Measurements from ENCODE around the gene FAS. TPM values are rescaled to one million over a fixed set of nuclear protein-coding genes. Genes with fewer than 3 reads are reported as not detected.

Gene FAS
- polyA plus RNA-seq, 1 of the 3 experiments (the other 2 are of a cell fraction), result 31.5 TPM

DNA sequence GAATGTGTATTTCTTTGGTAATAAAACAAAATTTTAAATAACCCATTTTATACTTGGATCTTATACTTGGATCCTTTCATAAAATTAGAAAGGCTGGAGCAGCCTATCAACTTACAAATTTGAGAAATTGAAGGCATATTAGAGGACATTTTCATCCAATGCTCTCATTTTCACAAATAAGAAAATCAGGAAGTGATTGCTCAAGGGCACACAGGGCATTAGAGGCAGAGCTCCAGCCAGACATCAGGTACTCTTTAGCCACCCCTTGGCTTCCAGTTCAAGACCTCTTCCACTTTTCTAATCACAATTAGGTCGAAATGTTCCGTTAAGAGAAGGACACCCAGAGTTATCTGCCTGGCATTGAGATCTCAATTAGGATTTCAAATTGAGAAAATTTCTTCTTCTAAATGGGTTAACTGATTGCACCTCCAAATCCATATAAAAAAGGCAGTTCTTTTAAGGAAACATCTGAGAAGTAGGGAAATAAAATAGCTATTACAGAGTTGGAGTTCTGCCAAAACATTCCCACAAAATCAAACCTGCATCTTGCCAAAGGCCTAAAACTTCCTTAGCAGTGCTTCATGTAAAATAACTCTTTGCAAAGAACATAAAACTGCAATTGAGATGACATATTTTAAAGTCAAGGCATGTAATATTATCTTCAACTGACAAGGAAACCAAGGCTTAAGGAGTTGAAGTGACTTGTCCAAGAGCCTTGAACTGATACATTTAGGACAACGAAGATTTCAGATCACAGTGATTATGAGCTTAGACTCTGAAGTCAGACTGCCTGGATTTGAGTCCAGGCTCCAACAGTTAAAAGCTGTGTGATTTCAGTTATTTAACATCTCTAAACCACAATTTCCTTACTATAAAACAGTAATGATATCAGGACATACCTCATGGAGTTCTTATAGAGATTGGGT is 40.4 kb upstream of the FAS start:
- H3K27ac ChIP-seq (ENCODE audit: low read depth in 2 of 2, low read length in 1 of 2), result peak overlapping the region; percentile 84 to 97; a peak in 3 of 4 replicates
- peaks cover 0 to 2% of the 10 kb centered on the region in 2 experiments for H3K36me3 ChIP-seq (replicated peaks in 1 of 2; ENCODE audit: control insufficient read depth in 1 of 2, insufficient read depth in 2 of 2, low read length in 1 of 2)
- no peaks in the 10 kb centered on the region for H4K20me1 ChIP-seq (ENCODE audit: insufficient read depth)
- TF ChIP-seq RFX5 (IDR thresholded peaks at IDR 0.05; ENCODE audit: low read length) (no peak), SMC3 (IDR thresholded peaks at IDR 0.05; ENCODE audit: low read depth, low read length) (no peak), NFIC (IDR thresholded peaks at IDR 0.05; ENCODE audit: borderline replicate concordance) (peak; percentile 86), ELF1 (IDR thresholded peaks at IDR 0.05) (no peak), TCF12 (IDR thresholded peaks at IDR 0.05) (peak; percentile 33; the same call in 1 of the 2 replicates), MXI1 (IDR thresholded peaks at IDR 0.05; ENCODE audit: low read depth, low read length) (no peak)
- TF ChIP-seq, protein P1, sequence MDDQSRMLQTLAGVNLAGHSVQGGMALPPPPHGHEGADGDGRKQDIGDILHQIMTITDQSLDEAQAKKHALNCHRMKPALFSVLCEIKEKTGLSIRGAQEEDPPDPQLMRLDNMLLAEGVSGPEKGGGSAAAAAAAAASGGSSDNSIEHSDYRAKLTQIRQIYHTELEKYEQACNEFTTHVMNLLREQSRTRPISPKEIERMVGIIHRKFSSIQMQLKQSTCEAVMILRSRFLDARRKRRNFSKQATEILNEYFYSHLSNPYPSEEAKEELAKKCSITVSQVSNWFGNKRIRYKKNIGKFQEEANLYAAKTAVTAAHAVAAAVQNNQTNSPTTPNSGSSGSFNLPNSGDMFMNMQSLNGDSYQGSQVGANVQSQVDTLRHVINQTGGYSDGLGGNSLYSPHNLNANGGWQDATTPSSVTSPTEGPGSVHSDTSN (IDR thresholded peaks at IDR 0.05), result 0 out of 2 replicates have a peak, but pooled peaks have one; percentile 13
- TF ChIP-seq, protein P2, sequence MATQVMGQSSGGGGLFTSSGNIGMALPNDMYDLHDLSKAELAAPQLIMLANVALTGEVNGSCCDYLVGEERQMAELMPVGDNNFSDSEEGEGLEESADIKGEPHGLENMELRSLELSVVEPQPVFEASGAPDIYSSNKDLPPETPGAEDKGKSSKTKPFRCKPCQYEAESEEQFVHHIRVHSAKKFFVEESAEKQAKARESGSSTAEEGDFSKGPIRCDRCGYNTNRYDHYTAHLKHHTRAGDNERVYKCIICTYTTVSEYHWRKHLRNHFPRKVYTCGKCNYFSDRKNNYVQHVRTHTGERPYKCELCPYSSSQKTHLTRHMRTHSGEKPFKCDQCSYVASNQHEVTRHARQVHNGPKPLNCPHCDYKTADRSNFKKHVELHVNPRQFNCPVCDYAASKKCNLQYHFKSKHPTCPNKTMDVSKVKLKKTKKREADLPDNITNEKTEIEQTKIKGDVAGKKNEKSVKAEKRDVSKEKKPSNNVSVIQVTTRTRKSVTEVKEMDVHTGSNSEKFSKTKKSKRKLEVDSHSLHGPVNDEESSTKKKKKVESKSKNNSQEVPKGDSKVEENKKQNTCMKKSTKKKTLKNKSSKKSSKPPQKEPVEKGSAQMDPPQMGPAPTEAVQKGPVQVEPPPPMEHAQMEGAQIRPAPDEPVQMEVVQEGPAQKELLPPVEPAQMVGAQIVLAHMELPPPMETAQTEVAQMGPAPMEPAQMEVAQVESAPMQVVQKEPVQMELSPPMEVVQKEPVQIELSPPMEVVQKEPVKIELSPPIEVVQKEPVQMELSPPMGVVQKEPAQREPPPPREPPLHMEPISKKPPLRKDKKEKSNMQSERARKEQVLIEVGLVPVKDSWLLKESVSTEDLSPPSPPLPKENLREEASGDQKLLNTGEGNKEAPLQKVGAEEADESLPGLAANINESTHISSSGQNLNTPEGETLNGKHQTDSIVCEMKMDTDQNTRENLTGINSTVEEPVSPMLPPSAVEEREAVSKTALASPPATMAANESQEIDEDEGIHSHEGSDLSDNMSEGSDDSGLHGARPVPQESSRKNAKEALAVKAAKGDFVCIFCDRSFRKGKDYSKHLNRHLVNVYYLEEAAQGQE (IDR thresholded peaks at IDR 0.05; ENCODE audit: low read depth, low read length), result no peak
- peak overlapping the region in 1 of 2 experiments; percentile 35; a peak in 1 of 4 replicates for H3K4me3 ChIP-seq (ENCODE audit: low read depth in 2 of 2, low read length in 1 of 2)
- no peaks in the 10 kb centered on the region for H3K9me3 ChIP-seq
- H3K9me2 ChIP-seq, result no peaks in the 10 kb centered on the region
- DNase-seq, result no peak
- no peaks in the 10 kb centered on the region for H3K27me3 ChIP-seq (ENCODE audit: insufficient read depth)
- H2AFZ ChIP-seq (ENCODE audit: low read depth), result 0 out of 2 replicates have a peak overlapping the region, but pooled peaks have one; percentile 32
- WGBS (ENCODE audit: low lambda C conversion rate), result 76% methylated on average over 3 of the region's 3 CpGs
- ChIA-PET CTCF (interaction anchor here (1.2 to 1.8 kb wide), 5 partner anchors 10 to 267 kb away, joined by 3 to 5 read pairs (median 4); no protein-coding TSS in a partner anchor), POLR2A (no interaction called here)
- peaks cover 37% of the 10 kb centered on the region for H3F3A ChIP-seq (replicated peaks; ENCODE audit: insufficient read depth)
- peak overlapping the region; percentile 76; the same call in 1 of the 2 replicates for H3K4me2 ChIP-seq
- H3K79me2 ChIP-seq (ENCODE audit: insufficient read depth), result peaks cover 27% of the 10 kb centered on the region; the same call in 1 of the 2 replicates
- H3K4me1 ChIP-seq (ENCODE audit: control insufficient read depth in 1 of 2, insufficient read depth in 2 of 2, low read depth in 1 of 2, low read length in 1 of 2), result peaks cover 38 to 42% of the 10 kb centered on the region in 2 experiments; a peak in 3 of 4 replicates
- peak overlapping the region; percentile 46 for H3K9ac ChIP-seq

DNA sequence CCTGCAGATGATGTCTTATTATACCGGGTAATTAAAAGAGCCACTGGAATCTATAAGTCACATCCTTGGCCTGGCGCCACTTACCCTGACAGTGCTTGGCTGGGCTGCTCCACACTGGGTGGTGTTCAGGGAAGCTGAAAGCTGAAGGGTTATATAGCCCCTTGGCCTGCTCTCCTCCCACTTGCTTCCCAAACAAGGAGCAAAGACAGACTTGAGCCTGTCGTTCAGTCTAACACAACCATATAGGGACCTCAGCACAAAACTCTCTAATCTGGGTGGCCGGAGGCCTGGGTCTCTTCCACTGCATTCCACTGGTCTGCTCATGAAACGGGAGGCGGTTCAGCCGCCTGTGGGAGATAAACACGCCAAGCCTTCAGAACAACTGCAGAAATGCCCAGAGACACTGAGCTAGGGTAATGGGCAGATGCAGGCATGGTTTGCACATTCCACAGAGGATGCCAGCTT is 37.9 kb upstream of the FAS start, which contains the start of gene ACTA2:
TSS of gene ACTA2 (minus strand) at position 127 of the 465 bp plus-strand sequence. CDS start 3,843 bp downstream, outside the sequence.
- Histone ChIP-seq H3K4me2 (peak within 1 kb of the TSS; percentile 76), H3K27me3 (ENCODE audit: insufficient read depth) (no peaks in the 10 kb centered on the region), H2AFZ (ENCODE audit: low read depth) (no peak within 1 kb of the TSS), H3K4me3 (ENCODE audit: low read depth in 2 of 2, low read length in 1 of 2) (peak within 1 kb of the TSS; percentile 35 to 42), H3K27ac (ENCODE audit: low read depth in 2 of 2, low read length in 1 of 2) (peak within 1 kb of the TSS; percentile 84 to 97), H3K9me2 (no peaks in the 10 kb centered on the region), H3K4me1 (ENCODE audit: control insufficient read depth in 1 of 2, insufficient read depth in 2 of 2, low read depth in 1 of 2, low read length in 1 of 2) (peaks cover 38 to 42% of the 10 kb centered on the region in 2 experiments; a peak in 3 of 4 replicates), H3K36me3 (replicated peaks in 1 of 2; ENCODE audit: control insufficient read depth in 1 of 2, insufficient read depth in 2 of 2, low read length in 1 of 2) (no peaks in the 10 kb centered on the region), H3K79me2 (ENCODE audit: insufficient read depth) (peaks cover 27% of the 10 kb centered on the region; the same call in 1 of the 2 replicates), H3F3A (replicated peaks; ENCODE audit: insufficient read depth) (peaks cover 37% of the 10 kb centered on the region), H3K9ac (no peak within 1 kb of the TSS), H3K9me3 (no peaks in the 10 kb centered on the region), H4K20me1 (ENCODE audit: insufficient read depth) (no peaks in the 10 kb centered on the region)
- POLR2A ChIA-PET, result no interaction called here
- CTCF ChIA-PET, result interaction anchor here (1.3 kb wide), 1 partner anchor 13 kb away, joined by 3 read pairs; no protein-coding TSS in a partner anchor
- WGBS (ENCODE audit: low lambda C conversion rate), result 55% methylated on average over 6 of the region's 8 CpGs
- peak; percentile 38 for DNase-seq
- TF ChIP-seq NFIC (IDR thresholded peaks at IDR 0.05; ENCODE audit: borderline replicate concordance) (peak; percentile 77), CHD2 (IDR thresholded peaks at IDR 0.05; ENCODE audit: low read length, partially characterized antibody) (no peak), JUND (IDR thresholded peaks at IDR 0.05) (0 out of 2 replicates have a peak, but pooled peaks have one; percentile 3), YY1 (IDR thresholded peaks at IDR 0.05; ENCODE audit: low read depth) (no peak), GATA2 (CRISPR knock-in tag; IDR thresholded peaks at IDR 0.05) (no peak)
- TF ChIP-seq, protein P3, sequence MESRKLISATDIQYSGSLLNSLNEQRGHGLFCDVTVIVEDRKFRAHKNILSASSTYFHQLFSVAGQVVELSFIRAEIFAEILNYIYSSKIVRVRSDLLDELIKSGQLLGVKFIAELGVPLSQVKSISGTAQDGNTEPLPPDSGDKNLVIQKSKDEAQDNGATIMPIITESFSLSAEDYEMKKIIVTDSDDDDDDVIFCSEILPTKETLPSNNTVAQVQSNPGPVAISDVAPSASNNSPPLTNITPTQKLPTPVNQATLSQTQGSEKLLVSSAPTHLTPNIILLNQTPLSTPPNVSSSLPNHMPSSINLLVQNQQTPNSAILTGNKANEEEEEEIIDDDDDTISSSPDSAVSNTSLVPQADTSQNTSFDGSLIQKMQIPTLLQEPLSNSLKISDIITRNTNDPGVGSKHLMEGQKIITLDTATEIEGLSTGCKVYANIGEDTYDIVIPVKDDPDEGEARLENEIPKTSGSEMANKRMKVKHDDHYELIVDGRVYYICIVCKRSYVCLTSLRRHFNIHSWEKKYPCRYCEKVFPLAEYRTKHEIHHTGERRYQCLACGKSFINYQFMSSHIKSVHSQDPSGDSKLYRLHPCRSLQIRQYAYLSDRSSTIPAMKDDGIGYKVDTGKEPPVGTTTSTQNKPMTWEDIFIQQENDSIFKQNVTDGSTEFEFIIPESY (IDR thresholded peaks at IDR 0.05; ENCODE audit: borderline replicate concordance, low read depth), result no peak
- TF ChIP-seq, protein P4, sequence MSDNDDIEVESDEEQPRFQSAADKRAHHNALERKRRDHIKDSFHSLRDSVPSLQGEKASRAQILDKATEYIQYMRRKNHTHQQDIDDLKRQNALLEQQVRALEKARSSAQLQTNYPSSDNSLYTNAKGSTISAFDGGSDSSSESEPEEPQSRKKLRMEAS (IDR thresholded peaks at IDR 0.05; ENCODE audit: low read depth), result no peak
- TF ChIP-seq, protein P5, sequence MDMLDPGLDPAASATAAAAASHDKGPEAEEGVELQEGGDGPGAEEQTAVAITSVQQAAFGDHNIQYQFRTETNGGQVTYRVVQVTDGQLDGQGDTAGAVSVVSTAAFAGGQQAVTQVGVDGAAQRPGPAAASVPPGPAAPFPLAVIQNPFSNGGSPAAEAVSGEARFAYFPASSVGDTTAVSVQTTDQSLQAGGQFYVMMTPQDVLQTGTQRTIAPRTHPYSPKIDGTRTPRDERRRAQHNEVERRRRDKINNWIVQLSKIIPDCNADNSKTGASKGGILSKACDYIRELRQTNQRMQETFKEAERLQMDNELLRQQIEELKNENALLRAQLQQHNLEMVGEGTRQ (IDR thresholded peaks at IDR 0.05; ENCODE audit: borderline replicate concordance, low read depth, low read length), result no peak
